Astrocyte (in vitro differentiated cells and primary cell): ENCODE results near the gene BEND5. TPM values are rescaled to one million over a fixed set of nuclear protein-coding genes. Genes with fewer than 3 reads are reported as not detected.
A peak's percentile ranks its signal among the peaks of the same experiment; 100 is the strongest.

Source experiments
- DNase-seq: peaks from one replicate; pipeline ENCODE4 v3.0.0-alpha.2; 2010; ENCODE audit warnings: low read depth
- FAIRE-seq: peaks from 2 replicates; lab custom pipeline; 2011; peaks lifted over from hg19 to GRCh38; lab: Jason Lieb, UNC
- H2AFZ ChIP-seq: 2 replicates; pipeline ENCODE4 v1.6.0; 2012; ENCODE audit warnings: low read depth, low read length, inconsistent platforms
- H3K27ac ChIP-seq: 2 replicates; pipeline ENCODE4 v1.5.1; 2011; ENCODE audit warnings: low read depth, low read length, inconsistent platforms
- H3K27me3 ChIP-seq: 2 replicates; pipeline ENCODE4 v1.6.0; 2011; ENCODE audit warnings: low read length, inconsistent platforms; ENCODE audit not compliant: insufficient read depth
- H3K36me3 ChIP-seq: 2 replicates; pipeline ENCODE4 v1.5.1; 2011; ENCODE audit warnings: low read length, inconsistent platforms; ENCODE audit not compliant: insufficient read depth
- H3K4me1 ChIP-seq: 2 replicates; pipeline ENCODE4 v1.5.1; 2011; ENCODE audit warnings: low read length, inconsistent platforms; ENCODE audit not compliant: insufficient read depth
- H3K4me2 ChIP-seq: 2 replicates; pipeline ENCODE4 v1.6.0; 2012; ENCODE audit warnings: low read length, inconsistent platforms
- H3K4me3 ChIP-seq: 2 replicates; pipeline ENCODE4 v1.5.1; 2011; ENCODE audit warnings: low read depth, mild to moderate bottlenecking, low read length, inconsistent platforms; ENCODE audit not compliant: insufficient read depth
- H3K79me2 ChIP-seq: 2 replicates; pipeline ENCODE4 v1.6.0; 2012; ENCODE audit warnings: mild to moderate bottlenecking, low read length, inconsistent platforms; ENCODE audit not compliant: insufficient read depth
- H3K9ac ChIP-seq: 2 replicates; pipeline ENCODE4 v1.6.0; 2012; ENCODE audit warnings: mild to moderate bottlenecking, low read length, inconsistent platforms
- H3K9me3 ChIP-seq: 2 replicates; pipeline ENCODE4 v1.5.1; 2012; ENCODE audit warnings: low read depth, mild to moderate bottlenecking, low read length, inconsistent platforms; ENCODE audit not compliant: insufficient read depth
- H4K20me1 ChIP-seq: 2 replicates; pipeline ENCODE4 v1.6.0; 2012; ENCODE audit warnings: low read length, inconsistent platforms; ENCODE audit not compliant: insufficient read depth
- H3K27ac Mint-ChIP-seq: one replicate; pipeline ENCODE4 v1.8.0; 2021; ENCODE audit warnings: mild to moderate bottlenecking, mixed read lengths; ENCODE audit not compliant: unreplicated experiment
- H3K27me3 Mint-ChIP-seq: one replicate; pipeline ENCODE4 v1.8.0; 2021; ENCODE audit warnings: low read depth, mixed read lengths; ENCODE audit not compliant: unreplicated experiment
- H3K36me3 Mint-ChIP-seq: one replicate; pipeline ENCODE4 v1.8.0; 2021; ENCODE audit warnings: low read depth, mixed read lengths; ENCODE audit not compliant: unreplicated experiment
- H3K4me1 Mint-ChIP-seq: one replicate; pipeline ENCODE4 v1.8.0; 2021; ENCODE audit warnings: low read depth, mixed read lengths; ENCODE audit not compliant: unreplicated experiment
- H3K4me3 Mint-ChIP-seq: one replicate; pipeline ENCODE4 v1.8.0; 2021; ENCODE audit warnings: mild to moderate bottlenecking, moderate library complexity, mixed read lengths; ENCODE audit not compliant: unreplicated experiment
- H3K9me3 Mint-ChIP-seq: one replicate; pipeline ENCODE4 v1.8.0; 2021; ENCODE audit warnings: mild to moderate bottlenecking, mixed read lengths; ENCODE audit not compliant: unreplicated experiment
- EZH2 ChIP-seq: IDR thresholded peaks from 2 replicates; pipeline ENCODE4 v1.6.1; 2012; ENCODE audit warnings: mild to moderate bottlenecking, low read length, inconsistent platforms; ENCODE audit not compliant: insufficient read depth
- total RNA-seq: library from RNA; stranded (reverse); gene quantifications from 2 replicates; pipeline ENCODE4 v1.2.1, GENCODE V29; 2021
- TF ChIP-seq, protein P1 (sequence below): IDR thresholded peaks from 2 replicates; pipeline ENCODE4 v1.5.1; 2011; ENCODE audit warnings: low read depth, mild to moderate bottlenecking, inconsistent platforms, low read length, moderate library complexity; ENCODE audit not compliant: insufficient read depth

The BEND5 gene
- total RNA-seq, 1 donor from 2014 or later, result 1.4 TPM

DNA sequence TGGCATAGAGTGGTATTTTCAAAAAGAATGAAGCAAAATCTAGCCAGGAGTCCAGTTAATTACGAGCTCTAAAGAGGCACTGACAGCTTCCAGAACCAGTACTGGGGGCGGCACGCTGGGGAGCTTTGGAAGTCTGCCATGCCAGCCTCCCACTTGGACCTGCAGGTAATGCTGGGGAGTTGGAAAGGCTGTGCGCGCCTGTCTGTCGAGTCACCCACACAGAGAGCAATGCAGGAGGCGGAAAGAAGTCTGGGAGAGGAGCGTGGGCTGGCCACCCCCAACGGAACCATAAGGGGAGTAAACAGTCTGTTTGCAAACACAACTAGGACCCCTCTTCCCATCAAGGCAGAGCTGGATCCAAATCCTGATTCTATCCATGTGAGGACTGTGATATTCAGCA, 84.5 kb downstream of the BEND5 start:
- no peak for DNase-seq
- H3K4me3 ChIP-seq, result no peak overlapping the region
- H3K4me1 ChIP-seq, result peaks cover 4% of the 10 kb centered on the region
- Mint-ChIP-seq H3K9me3 (peaks cover 2% of the 10 kb centered on the region), H3K36me3 (no peaks in the 10 kb centered on the region), H3K27me3 (peaks cover 21% of the 10 kb centered on the region), H3K4me3 (no peak overlapping the region), H3K27ac (no peak overlapping the region), H3K4me1 (peaks cover 15% of the 10 kb centered on the region)
- TF ChIP-seq, protein P1, sequence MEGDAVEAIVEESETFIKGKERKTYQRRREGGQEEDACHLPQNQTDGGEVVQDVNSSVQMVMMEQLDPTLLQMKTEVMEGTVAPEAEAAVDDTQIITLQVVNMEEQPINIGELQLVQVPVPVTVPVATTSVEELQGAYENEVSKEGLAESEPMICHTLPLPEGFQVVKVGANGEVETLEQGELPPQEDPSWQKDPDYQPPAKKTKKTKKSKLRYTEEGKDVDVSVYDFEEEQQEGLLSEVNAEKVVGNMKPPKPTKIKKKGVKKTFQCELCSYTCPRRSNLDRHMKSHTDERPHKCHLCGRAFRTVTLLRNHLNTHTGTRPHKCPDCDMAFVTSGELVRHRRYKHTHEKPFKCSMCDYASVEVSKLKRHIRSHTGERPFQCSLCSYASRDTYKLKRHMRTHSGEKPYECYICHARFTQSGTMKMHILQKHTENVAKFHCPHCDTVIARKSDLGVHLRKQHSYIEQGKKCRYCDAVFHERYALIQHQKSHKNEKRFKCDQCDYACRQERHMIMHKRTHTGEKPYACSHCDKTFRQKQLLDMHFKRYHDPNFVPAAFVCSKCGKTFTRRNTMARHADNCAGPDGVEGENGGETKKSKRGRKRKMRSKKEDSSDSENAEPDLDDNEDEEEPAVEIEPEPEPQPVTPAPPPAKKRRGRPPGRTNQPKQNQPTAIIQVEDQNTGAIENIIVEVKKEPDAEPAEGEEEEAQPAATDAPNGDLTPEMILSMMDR, result no peak
- no peak for TF ChIP-seq EZH2
- no peaks in the 10 kb centered on the region for H3K9me3 ChIP-seq
- H3K27me3 ChIP-seq, result peaks cover 4% of the 10 kb centered on the region
- no peak for FAIRE-seq
- no peaks in the 10 kb centered on the region for H4K20me1 ChIP-seq
- no peak overlapping the region for H2AFZ ChIP-seq
- H3K27ac ChIP-seq, result no peak overlapping the region
- no peak overlapping the region for H3K9ac ChIP-seq
- no peaks in the 10 kb centered on the region for H3K36me3 ChIP-seq
- H3K4me2 ChIP-seq, result no peak overlapping the region
- no peaks in the 10 kb centered on the region for H3K79me2 ChIP-seq

GRCh38 chr1:48691429-48692001, 85.2 kb downstream of the BEND5 start:
- H3K4me3 ChIP-seq, result no peak overlapping the region
- H3K4me2 ChIP-seq, result no peak overlapping the region
- H3K9me3 Mint-ChIP-seq, result peaks cover 2% of the 10 kb centered on the region
- DNase-seq (peak; percentile 31), FAIRE-seq (no peak)
- H3K27ac Mint-ChIP-seq, result no peak overlapping the region
- peaks cover 15% of the 10 kb centered on the region for H3K4me1 Mint-ChIP-seq
- no peaks in the 10 kb centered on the region for H3K9me3 ChIP-seq
- H3K4me1 ChIP-seq, result peaks cover 4% of the 10 kb centered on the region
- H3K9ac ChIP-seq, result no peak overlapping the region
- H3K4me3 Mint-ChIP-seq, result no peak overlapping the region
- peaks cover 4% of the 10 kb centered on the region for H3K27me3 ChIP-seq
- TF ChIP-seq EZH2, result no peak
- TF ChIP-seq, protein P1, result no peak
- no peak overlapping the region for H3K27ac ChIP-seq
- H3K36me3 ChIP-seq, result no peaks in the 10 kb centered on the region
- H3K36me3 Mint-ChIP-seq, result no peaks in the 10 kb centered on the region
- H4K20me1 ChIP-seq, result no peaks in the 10 kb centered on the region
- H3K27me3 Mint-ChIP-seq, result peaks cover 19% of the 10 kb centered on the region
- no peak overlapping the region for H2AFZ ChIP-seq
- no peaks in the 10 kb centered on the region for H3K79me2 ChIP-seq

DNA sequence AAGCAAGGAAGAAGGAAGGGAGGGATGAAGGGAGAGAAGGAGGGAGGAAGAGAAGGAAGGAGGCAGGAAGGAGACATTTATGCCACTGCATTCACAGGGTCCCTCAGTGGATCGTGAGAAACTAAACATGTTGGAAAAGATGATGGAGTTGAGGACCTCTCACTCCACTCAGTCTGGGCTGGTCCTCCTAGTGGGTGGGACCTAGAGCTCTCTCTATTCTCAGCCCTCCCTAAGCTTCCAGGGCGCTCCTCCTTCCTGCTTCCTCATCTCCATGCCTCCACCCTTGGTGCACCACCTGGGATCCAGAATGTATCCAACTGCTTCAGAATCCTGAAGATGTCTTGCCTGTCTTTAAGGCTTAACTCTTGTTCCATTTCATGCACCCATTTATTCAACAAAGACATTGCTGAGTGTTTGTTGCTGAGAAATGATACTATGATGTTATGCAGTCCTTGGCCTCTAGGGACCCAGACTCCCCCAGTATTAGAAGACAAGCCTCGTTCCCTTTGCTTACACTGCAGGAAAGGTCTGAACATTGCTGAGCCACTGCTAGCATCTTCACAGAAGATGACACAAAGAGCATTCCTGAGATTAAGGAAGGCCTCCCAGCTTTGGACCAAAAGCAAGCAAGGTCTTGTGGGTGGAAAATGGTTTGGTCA, 88.5 kb downstream of the BEND5 start:
- Mint-ChIP-seq H3K9me3 (no peaks in the 10 kb centered on the region), H3K27ac (no peak overlapping the region), H3K27me3 (peaks cover 15% of the 10 kb centered on the region), H3K4me1 (peaks cover 12% of the 10 kb centered on the region), H3K36me3 (no peaks in the 10 kb centered on the region), H3K4me3 (no peak overlapping the region)
- H3K27me3 ChIP-seq, result peaks cover 3% of the 10 kb centered on the region
- no peak for TF ChIP-seq EZH2
- TF ChIP-seq, protein P1, result peak; percentile 44
- H3K27ac ChIP-seq, result no peak overlapping the region
- no peaks in the 10 kb centered on the region for H4K20me1 ChIP-seq
- no peak overlapping the region for H3K9ac ChIP-seq
- no peaks in the 10 kb centered on the region for H3K79me2 ChIP-seq
- no peaks in the 10 kb centered on the region for H3K36me3 ChIP-seq
- no peak overlapping the region for H3K4me2 ChIP-seq
- DNase-seq (no peak), FAIRE-seq (no peak)
- no peak overlapping the region for H2AFZ ChIP-seq
- no peaks in the 10 kb centered on the region for H3K9me3 ChIP-seq
- H3K4me3 ChIP-seq, result no peak overlapping the region
- peaks cover 4% of the 10 kb centered on the region for H3K4me1 ChIP-seq
